ENCODE data around the gene CYTH1.

GRCh38 chr17:78697554-78698343 lies 84.3 kb downstream of the CYTH1 start:
- TF ChIP-seq CTCF (IDR thresholded peaks at IDR 0.05) (no peak), POLR2A (IDR thresholded peaks at IDR 0.05) (no peak)

Data from adrenal gland (tissue), 5 donors.